Hypothalamus (tissue), 51 donors: ENCODE measurements around the gene FHOD3.
"Not testable (repeated sequence)": the region's sequence is repeated elsewhere in the genome, so short reads cannot be mapped to it uniquely, and the experiment has no call there.

Source experiments
- DNase-seq, 51 donors: peaks; one replicate each; lab custom pipeline; 2025; lab: John Stamatoyannopoulos, UW

FHOD3 gene

GRCh38 chr18:36534154-36534688, 236.7 kb downstream of the FHOD3 start:
- no peak for DNase-seq

GRCh38 chr18:36535202-36535935, 237.9 kb downstream of the FHOD3 start:
- DNase-seq, result no peak

- DNase-seq, result no peak
Observed at GRCh38 chr18:36536426-36536825, 238.9 kb downstream of the FHOD3 start.

- DNase-seq, result no peak
Observed at GRCh38 chr18:36537289-36537688, 239.8 kb downstream of the FHOD3 start.

- DNase-seq, result no peak
Observed at GRCh38 chr18:36539674-36540231, 242.2 kb downstream of the FHOD3 start.

GRCh38 chr18:36543030-36543429, 245.5 kb downstream of the FHOD3 start:
- DNase-seq, result no peak

GRCh38 chr18:36543991-36544725, 246.6 kb downstream of the FHOD3 start:
- peak in 2 of 51 donors; percentile 4 to 6 for DNase-seq

GRCh38 chr18:36545821-36546427, 248.4 kb downstream of the FHOD3 start:
- peak in 1 of 51 donors; percentile 8 for DNase-seq

GRCh38 chr18:36546876-36547275, 249.4 kb downstream of the FHOD3 start:
- DNase-seq, result no peak

GRCh38 chr18:36547544-36547943, 250.0 kb downstream of the FHOD3 start:
- no peak for DNase-seq

GRCh38 chr18:36551274-36551673, 253.8 kb downstream of the FHOD3 start:
- DNase-seq, result not testable (repeated sequence)

GRCh38 chr18:36558234-36558633, 260.7 kb downstream of the FHOD3 start:
- DNase-seq, result no peak

- no peak for DNase-seq
Observed at GRCh38 chr18:36559149-36559857, 261.8 kb downstream of the FHOD3 start.

GRCh38 chr18:36560187-36560586, 262.7 kb downstream of the FHOD3 start:
- no peak for DNase-seq

- no peak for DNase-seq
Observed at GRCh38 chr18:36561046-36561445, 263.5 kb downstream of the FHOD3 start.

- no peak for DNase-seq
Observed at GRCh38 chr18:36564841-36565240, 267.3 kb downstream of the FHOD3 start.

GRCh38 chr18:36567800-36568199, 270.3 kb downstream of the FHOD3 start:
- no peak for DNase-seq

GRCh38 chr18:36568487-36568886, 271.0 kb downstream of the FHOD3 start:
- no peak for DNase-seq

GRCh38 chr18:36572135-36572856, 274.8 kb downstream of the FHOD3 start:
- DNase-seq, result peak in 16 of 51 donors; percentile 4 to 63 (median 22)

- no peak for DNase-seq
Observed at GRCh38 chr18:36576339-36576738, 278.8 kb downstream of the FHOD3 start.
